HG02678 (cell line): ENCODE data around the gene RALGPS1.

ENCODE experiments used
- ATAC-seq: cut with Tn5 transposase; IDR thresholded peaks from one replicate; pipeline ENCODE4 v1.9.1; 2021; ENCODE audit warnings: mild to moderate bottlenecking, moderate library complexity; ENCODE audit not compliant: unreplicated experiment

RALGPS1 gene

DNA sequence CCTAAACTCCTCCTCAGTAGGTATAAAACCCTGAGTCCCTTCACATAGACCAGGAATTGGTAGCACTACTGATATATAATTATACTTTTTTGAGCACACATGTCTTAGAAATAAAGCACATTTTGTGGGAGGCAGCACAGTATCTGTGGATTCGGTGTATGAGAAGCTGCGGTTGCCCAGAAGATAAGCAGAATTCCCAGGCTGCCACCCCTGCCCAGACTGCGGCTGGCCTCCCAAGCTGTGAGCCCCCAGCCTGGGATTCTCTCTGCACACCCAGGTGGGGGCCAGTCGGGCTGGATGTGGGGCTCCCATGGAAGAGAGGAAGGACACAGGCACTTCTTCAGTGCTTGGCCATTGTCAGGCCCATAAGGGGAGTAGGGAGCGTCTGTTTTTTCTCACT, 233.4 kb downstream of the RALGPS1 start:
- ATAC-seq = no peak

DNA sequence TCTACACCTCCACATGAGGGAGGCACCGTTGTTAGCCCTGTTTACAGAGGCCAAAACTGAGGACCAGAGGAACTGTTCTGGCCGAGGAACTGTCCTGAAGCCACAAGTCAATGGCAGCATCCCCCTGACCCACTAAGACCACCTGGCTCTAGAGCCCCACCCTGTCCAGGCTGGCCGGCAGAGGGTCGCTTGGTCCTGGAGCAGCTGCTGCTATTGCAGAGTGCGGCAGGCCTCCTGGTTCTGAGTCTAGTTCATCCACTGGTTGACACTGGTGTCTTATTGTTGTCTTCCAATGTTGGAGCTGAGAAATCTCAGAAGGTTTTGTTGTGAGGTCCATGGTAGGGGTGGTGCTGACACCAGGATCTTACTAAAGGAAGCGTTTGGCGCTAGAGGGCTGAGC, 234.4 kb downstream of the RALGPS1 start:
- no peak for ATAC-seq

DNA sequence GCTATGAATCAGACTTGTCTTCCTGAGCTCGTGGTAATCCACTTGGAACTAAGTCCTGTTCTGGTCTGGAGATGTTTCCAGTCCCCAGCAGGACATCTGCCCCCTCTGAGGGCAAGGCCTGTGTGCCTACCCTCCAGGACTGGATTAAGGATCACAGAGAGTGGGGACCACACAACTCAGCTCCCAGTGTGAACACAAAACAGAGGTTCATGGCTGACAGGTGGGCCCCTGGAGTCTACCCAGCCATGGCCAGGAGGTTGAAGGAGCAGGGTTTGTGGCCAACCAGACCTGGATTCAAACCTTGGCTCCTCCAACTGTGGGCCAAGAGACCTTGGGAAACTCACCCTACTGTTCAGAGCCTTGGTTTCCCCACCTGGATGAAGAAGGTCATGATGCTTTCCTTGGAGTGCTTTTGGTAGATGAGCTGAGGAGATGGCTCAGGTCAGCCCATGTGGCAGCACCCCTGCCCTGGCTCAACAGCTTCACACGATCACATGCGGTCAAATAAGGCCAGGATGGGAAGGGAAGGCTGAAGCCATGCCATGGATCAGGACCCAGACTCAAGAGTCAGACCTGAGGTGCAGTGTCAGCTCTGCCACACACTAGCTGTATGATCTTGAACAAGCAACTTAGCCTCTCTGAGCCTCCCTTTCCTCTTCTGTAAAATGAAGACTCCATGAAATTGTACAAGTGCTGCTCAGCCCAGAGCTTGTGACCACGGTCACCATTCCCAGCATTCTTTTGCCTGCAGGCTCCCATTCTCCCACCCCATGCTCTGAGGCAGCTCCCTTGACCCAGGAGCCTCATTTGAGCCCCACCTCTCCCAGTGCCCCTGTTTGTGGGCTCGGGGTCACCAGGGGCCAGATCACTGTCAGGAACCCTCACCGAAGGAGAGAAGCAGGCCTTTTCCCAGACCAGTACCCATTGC, 235.1 kb downstream of the RALGPS1 start:
- ATAC-seq = no peak

DNA sequence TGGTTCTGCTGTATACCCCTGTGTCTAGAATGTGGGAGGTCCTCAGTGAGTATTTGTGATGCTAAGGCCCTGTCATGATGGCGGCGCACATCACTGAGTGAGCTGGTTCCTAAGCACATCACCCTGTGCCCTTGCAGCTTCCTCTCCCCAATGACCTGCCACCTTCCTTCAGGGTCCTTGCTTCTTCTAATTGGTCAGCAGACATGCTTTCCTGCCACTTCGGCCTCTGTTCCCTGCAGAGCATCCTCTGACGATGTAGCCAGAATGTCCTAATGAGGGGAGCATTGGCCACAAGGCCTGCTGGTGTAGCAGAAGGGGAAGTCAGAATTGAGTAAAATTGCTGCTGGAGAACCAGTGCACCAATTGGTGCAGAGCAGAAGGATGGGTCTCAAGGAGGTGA, 238.9 kb downstream of the RALGPS1 start:
- no peak for ATAC-seq

DNA sequence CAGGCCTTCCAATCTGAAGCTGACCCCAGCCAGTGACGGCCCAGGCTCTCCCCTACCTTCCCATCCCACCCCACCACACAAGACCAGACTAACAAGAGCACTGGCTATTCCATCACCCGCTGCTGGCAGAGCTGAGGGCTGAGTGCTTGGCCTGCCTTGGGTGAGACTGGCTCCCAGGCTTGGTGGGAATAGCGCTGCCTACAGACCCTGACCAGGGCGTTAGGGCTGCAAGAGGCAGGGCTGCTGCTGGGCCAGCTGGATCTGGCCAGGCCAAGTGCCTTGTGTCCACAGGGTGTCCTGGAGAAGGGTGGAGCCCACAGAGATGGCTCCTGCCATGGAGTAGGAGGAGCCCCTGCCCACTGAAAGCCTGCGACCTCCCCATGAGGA, 239.4 kb downstream of the RALGPS1 start:
- ATAC-seq = no peak

DNA sequence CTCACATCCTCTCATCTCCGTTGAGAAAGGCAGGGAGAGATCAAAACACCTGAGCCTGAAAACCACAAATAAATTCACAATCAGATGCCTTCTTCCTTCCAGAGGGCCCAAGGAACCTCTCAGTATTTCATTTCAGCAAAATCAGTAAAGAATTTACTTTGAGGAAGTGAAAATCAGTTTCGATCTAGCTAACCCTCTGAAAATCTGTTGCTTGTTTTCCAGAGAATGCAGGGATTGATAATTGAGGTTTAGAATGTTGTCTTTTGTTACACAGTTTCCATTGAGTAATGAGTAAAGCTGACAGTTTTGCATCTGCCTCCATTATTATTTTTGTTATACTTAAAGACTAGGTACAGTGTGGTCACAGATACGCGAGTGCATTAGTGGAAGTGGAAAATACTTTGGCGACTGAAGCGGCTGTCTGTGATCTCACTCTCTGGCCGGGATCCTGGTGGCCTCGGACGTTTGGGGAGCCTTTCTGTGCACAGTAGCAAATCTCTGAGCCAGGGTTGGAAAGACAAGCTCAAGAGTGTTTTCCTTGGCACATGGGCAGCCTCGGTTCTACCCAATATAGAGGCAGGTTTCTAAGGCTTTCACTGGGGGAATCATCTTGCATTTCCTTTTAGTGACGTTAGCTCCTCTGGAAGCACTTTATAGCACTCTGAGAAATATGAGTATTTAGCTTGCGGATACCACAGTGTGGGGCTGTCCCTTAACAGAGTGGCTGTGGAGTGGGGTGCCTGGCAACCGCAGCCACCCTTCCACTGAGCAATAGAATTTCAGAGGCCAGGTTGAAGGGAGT, 240.0 kb downstream of the RALGPS1 start:
- ATAC-seq = no peak

DNA sequence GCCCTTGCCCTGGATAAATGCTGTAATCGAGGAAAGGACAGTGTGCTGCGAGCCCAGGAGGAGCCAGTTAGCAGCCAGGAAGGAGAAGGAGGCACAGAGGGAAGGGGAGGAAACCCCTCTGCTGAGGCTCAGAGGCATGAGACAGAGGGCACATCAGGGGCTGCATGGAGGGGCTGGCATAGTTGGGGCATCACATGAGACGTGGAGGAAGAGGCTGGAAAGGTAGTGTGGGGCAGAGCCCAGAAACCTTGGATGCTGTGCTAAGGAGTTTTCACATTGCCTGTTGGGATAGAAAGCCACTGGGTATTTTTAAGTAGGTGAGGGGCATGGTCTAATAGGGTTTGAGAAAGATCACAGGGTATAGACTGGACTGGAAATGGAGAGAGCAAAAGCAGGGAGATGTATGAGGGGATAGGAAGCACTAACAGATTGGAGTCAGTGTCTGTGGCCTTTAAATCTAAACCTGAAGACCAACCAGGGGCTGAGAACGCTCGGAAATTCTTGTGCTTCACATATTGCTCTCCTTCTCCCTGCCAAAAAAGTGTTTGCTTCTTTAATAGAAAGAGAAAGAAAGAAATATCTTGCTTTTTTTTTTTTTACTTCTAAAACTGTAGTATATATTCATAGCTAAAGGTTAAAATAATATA, 240.9 kb downstream of the RALGPS1 start:
- no peak for ATAC-seq

DNA sequence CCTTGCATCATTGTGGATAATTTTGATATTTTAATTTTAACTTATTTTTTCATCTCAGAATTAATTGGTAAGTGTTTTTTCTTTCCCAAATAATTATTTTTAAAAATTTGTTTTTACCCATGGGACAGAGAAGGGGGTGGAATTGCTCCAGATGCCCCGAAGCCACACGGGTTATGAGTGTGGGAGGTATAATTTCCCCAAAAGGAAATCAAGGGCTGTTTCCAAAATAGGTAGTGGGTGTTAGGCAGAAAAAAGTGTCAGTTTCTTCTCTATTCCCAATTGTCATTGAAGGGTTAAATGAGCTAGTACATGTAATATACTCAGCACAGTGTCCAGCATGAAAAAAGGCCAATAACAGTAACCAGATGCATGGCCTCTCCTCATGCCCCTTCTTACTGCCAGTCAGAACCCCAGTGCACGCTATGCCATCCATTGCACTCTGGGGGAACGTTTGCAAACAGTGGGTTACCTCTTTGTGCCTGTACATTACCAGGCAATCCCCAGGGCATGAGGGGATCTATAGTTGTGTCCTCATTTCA, 244.3 kb downstream of the RALGPS1 start:
- no peak for ATAC-seq

DNA sequence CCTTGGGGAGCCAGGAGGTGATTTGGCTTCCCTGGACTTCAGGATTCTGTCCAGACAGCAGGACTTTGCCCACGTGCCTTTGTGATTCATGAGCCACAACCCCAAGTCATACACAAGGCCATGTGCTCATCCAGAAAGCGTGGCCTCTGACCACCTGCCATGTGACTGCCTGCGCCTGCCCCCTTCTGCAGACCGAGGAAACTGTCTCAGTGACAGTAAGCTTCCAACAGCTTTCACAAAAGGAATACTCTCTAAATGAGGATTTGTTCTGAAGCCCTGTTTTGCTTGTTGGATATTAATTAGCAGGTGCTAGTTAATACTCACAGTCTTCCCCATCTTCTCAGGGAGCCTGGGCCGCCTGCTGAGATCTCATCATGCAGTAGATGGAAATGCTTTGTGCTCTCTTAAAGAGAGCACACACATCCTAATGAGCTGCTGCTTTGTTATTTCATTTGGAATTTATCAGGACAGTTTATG, 244.8 kb downstream of the RALGPS1 start:
- no peak for ATAC-seq

DNA sequence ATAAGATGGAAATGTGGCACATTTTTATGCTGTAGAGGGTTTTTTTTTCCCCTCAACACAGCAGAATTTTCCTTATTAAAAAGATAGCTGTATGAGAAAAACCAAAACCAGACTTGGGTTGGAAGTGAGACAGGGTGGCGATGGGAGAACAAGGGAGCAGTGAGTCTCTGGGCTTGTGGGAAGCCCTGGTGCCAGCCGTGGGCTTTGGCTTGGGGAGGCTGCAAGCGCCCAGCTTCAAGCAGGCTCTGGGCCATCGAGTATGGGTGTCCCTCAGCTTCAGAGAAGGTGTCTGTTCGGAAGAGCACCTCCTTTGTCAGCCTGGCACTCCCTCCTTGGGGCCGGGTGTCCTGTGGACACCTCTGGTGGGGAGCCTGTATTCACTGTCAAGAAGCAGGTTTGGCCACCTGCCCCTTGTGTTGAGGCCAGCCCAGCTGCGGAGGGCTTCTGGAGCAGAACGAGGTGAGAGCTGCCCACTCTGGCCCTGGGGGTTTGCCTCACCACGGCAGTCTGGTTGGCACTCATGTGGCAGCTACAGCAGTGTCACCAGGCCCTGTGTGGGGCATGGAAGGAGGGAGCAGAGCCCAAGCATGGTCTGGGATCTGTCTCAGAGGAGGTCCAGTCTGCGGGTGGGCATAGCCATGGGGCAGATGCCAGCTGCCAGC, 245.5 kb downstream of the RALGPS1 start:
- no peak for ATAC-seq

DNA sequence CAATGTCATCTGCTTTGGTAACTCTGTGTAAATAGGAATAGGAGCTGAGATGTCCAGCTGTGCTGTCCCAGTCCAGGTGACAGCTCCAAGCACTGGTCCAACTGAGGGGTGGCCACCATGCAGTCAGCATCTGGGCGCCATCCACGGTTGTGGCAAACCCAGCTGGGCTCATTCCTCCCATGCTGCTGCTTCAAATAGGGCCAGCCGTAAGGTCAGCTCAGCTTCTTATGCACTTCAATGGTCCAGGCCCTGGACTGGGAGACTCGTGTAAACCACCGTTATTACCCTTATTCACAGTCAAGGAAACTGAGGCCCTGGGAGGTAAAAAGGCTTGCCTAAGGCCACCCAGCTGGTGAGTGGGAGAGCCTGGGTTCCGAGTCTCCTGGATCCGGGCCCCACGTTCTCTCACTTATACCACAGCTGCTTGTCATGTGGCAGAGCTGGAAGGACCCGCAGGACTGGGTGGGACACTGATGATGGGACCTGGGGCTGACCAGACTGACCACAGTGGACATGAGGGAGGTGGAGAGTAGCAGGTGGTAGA, 246.6 kb downstream of the RALGPS1 start:
- no peak for ATAC-seq

DNA sequence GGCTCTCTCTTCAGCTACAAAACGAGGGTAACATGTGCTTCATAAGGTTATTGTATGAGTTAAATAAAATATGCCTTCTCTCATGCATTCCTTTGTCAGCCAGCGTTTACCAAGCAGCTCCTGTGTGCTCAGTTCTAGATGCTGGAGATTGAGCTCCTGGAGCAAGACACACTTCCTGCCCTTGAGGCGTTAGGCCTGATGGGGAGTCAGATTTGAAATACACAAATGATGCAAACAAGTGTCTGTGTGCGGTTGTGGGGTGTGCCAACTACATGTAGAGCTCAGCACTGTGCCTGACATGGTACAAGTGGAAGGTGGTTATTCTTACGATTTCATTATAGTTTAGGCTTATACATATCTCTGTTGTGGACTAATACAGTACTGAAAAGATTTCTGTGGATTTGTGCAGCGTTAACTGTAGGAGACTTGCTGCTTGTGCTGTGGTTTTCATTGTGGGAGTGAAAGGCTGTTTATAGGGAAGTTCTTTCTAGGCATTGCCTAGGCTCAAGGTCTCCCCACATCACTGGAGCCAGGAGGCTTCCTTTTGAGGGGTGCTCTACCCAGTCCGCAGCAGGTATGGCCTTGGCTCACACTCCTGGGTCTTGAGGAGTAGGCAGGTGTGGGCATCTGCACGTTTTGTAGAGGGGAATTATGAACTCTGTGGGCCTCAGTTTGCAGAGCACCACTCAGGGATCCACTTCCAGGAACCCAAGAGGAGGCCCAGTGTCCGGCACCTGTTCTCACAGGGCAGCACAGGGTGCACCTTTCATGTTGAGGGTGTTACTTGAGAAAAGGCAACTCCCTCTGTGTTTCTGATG, 247.7 kb downstream of the RALGPS1 start:
- no peak for ATAC-seq

DNA sequence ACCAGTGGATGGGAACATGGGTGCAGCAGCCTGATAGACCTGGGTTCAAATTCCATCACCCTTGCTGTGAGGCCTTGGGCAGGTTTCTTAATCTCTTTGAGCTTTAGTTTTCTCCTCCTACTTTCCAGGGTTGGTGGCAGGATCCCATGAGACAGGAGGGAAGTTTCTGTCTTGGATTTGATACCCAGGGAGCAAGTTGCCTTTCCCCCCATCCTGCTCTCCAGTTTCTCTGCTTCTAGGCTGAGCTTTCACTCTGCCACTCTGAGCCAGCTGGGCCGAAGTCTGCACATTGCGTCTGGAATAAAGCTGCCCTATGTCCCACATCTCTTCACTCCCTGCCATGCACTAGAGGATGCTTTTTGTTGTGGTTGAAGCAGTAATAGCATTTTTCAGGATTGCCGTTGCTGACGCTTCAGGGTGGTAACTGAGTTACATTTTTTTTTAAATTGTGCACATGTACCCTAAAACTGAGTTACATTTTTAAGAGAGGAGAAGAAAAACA, 248.3 kb downstream of the RALGPS1 start:
- no peak for ATAC-seq

DNA sequence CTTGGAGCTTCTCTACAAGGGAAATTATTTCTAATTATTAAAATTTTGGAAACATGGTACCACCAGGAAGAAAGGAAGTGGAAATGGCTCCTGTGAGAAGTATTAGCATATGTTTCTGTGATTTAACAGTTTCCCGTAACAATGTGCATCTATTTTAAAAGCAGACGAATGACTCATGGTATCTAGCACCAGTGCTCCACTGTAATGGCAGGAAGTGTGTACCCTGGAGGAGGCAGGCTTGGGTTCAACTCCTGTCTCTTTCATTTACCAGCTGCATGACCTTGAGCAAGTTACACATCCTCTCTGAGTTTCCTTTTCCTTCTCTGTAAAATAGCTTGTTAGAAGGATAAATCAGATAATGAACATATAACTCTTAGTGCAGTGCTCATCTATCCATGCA, 248.8 kb downstream of the RALGPS1 start:
- ATAC-seq = no peak

DNA sequence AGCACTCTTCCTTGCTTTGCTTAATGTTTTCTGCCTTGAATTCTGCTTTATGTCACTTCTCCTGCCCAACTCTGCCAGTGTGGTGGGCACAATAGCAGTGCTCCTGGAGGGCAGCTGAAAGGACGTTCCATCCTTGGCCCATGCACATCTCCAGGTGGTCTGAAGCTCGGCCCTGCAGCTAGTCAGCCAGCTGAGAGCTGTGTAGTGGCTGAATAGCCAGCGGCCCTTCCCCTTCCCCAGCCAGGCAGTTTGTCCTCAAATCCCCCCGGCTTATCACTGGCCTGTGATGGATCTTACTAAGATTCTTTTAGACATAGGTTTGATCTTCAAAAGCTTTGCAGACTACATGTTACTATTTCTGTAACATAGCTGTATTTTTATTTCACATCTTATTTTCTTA, 250.5 kb downstream of the RALGPS1 start:
- no peak for ATAC-seq

DNA sequence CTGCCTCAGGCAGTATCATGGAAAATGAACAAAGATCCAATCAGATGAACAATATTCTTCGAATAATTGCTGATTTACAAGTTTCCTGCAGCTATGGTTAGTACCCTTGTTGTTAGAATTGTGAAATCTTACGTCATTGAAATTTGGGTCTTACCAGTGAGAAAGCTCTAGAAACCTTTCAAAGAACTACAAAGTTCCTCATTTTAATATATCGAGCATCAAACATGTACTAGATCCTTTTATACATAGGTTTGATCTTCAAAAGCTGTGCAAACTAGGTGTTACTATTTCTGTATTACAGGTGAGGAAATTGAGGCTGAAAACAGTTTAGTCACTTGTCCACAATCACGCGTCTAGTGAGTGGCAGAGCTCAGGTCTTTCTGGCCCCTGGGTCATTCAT, 251.5 kb downstream of the RALGPS1 start:
- no peak for ATAC-seq

DNA sequence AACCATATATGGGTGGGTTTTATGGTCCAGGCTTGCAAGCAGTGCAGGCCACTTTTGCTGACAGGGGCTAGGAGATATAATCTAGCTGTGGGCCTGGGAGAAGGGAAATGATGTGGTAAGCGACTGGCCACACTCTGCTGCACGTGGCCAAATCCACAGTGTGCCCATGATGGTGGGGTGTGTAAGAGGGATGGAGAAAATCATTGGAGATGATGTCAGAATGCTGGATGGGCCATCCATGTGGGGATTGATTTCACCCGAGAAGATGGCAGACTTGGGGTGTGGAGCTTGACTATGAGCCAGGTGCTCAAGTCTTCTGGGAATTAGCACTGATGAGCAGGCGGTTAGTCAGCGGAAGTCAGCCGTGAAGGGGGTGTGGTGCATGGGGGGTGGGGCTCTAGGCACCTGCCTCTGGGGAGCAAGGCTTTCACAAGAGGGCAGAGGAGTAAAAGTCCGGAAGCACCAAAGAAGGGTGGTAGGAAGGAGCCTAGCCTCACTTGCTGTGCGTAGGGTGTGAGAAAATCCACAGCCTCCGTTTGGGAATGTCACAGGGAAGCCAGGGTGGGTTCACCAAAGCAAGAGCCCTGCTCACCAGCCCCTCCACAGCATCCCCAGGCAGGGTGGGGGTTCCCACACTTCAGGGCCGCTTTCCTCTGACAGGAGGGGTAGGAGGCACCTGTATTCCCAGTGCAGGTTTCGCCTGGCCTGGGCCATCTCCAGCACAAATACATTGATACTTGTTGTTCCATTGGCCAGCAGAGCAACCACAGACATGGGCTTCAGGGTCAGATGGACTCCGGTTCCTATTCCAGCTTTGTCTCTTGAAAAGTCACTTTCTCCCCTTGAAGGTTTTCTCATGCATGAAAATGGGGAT, 252.3 kb downstream of the RALGPS1 start:
- peak; percentile 70 for ATAC-seq

DNA sequence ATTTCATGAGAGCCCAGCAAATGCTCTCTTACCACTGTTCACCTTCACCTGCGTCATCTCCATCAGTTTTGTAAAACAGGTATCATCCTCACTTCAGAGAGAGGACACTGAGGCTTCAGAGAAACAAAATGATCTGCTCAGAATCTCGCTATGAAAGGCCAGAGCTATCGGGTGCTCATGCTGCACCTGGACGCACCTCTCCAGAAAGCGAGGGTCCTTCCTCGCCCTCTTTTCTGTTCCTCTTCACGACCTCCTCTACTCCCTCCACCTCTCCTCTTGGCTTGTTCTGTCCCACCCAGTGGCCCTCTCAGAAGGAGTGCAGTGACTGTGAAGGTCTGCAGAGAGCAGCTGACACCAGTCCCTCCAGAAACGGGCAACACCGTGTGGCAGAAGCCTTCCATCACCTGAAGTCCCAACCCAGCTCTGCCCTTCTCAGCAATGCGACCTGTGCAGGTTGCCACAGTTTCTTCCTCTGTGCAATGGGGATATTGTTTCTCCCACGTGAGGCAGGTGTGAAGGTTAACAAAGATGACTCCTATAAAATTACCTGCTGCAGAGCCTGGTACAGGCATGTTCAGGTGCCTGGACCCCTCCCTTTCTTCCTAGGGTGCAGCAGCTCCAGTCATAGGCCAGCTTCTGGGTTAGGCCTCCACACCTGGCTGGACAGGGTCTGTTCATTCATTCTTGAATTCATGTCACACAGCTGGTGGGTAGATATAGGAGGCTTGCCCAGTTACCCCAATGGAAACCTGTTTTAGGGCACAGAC, 253.2 kb downstream of the RALGPS1 start:
- no peak for ATAC-seq
